Progenitor cell of endocrine pancreas (in vitro differentiated cells): ENCODE results near the gene F5. TPM values are rescaled to one million over a fixed set of nuclear protein-coding genes. Genes with fewer than 3 reads are reported as not detected.

Experiments used
- DNase-seq: peaks from one replicate; pipeline ENCODE4 v3.0.0; 2021; ENCODE audit warnings: low spot score; ENCODE audit not compliant: unreplicated experiment
- H3K27ac Mint-ChIP-seq: 2 replicates; pipeline ENCODE4 v1.8.0; 2021; ENCODE audit warnings: mild to moderate bottlenecking, moderate library complexity, mixed read lengths
- H3K27me3 Mint-ChIP-seq: 2 replicates; pipeline ENCODE4 v1.8.0; 2021; ENCODE audit warnings: mixed read lengths
- H3K36me3 Mint-ChIP-seq: 2 replicates; pipeline ENCODE4 v1.8.0; 2022; ENCODE audit warnings: mixed read lengths; ENCODE audit not compliant: insufficient read depth
- H3K4me1 Mint-ChIP-seq: 2 replicates; pipeline ENCODE4 v1.8.0; 2021; ENCODE audit warnings: low read depth, mixed read lengths
- H3K4me3 Mint-ChIP-seq: 2 replicates; pipeline ENCODE4 v1.8.0; 2021; ENCODE audit warnings: low read depth, mild to moderate bottlenecking, moderate library complexity, mixed read lengths
- H3K9me3 Mint-ChIP-seq: 2 replicates; pipeline ENCODE4 v1.8.0; 2021; ENCODE audit warnings: low read depth, mixed read lengths
- total RNA-seq: library from RNA; stranded (reverse); gene quantifications from 2 replicates; pipeline ENCODE4 v1.2.1, GENCODE V29; 2021
- TF ChIP-seq, protein P1 (sequence below): fragments of 200-600 bp; sonication (generic); IDR thresholded peaks from one replicate; pipeline ENCODE4 v1.5.0; 2021; ENCODE audit warnings: antibody characterized with exemption, mild to moderate bottlenecking; ENCODE audit not compliant: unreplicated experiment

F5 gene
- total RNA-seq, 1 donor from 2014 or later, result 2.9 TPM

GRCh38 chr1:169466259-169467230 is 119.7 kb downstream of the F5 start:
- Mint-ChIP-seq H3K4me3 (no peak overlapping the region), H3K9me3 (no peaks in the 10 kb centered on the region), H3K4me1 (no peaks in the 10 kb centered on the region), H3K27ac (peak overlapping the region; percentile 68), H3K36me3 (peaks cover 11% of the 10 kb centered on the region), H3K27me3 (no peaks in the 10 kb centered on the region)
- no peak for DNase-seq
- TF ChIP-seq, protein P1, sequence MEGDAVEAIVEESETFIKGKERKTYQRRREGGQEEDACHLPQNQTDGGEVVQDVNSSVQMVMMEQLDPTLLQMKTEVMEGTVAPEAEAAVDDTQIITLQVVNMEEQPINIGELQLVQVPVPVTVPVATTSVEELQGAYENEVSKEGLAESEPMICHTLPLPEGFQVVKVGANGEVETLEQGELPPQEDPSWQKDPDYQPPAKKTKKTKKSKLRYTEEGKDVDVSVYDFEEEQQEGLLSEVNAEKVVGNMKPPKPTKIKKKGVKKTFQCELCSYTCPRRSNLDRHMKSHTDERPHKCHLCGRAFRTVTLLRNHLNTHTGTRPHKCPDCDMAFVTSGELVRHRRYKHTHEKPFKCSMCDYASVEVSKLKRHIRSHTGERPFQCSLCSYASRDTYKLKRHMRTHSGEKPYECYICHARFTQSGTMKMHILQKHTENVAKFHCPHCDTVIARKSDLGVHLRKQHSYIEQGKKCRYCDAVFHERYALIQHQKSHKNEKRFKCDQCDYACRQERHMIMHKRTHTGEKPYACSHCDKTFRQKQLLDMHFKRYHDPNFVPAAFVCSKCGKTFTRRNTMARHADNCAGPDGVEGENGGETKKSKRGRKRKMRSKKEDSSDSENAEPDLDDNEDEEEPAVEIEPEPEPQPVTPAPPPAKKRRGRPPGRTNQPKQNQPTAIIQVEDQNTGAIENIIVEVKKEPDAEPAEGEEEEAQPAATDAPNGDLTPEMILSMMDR, result peak; percentile 51

DNA sequence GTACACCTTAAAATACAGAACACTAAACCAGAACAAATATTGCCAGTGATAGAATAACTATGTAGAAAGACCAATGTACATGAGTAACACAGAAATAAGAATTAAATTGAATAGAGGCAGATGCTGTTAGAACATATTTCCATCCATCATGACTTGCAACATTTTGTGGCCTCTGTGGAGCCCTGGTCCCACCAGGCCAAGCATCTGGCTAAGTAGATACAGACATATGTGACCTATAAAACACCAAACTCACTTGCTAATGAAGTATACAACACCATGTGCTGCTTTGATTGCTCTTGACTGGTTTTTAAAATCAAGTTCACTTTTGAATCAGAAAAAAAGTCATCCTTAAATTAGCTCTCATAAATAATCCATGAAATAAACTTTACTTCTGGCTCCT is 121.0 kb downstream of the F5 start:
- Mint-ChIP-seq H3K27me3 (no peaks in the 10 kb centered on the region), H3K36me3 (peaks cover 11% of the 10 kb centered on the region), H3K9me3 (no peaks in the 10 kb centered on the region), H3K4me3 (no peak overlapping the region), H3K4me1 (no peaks in the 10 kb centered on the region), H3K27ac (no peak overlapping the region)
- DNase-seq, result no peak
- TF ChIP-seq, protein P1, result no peak

Other genes starting within 250 kb of the F5 start
- gene NME7, start 218.7 kb downstream of the F5 start, total RNA-seq, result 32.7 and 39.4 TPM in 2 replicates
- gene BLZF1, start 218.3 kb downstream of the F5 start, total RNA-seq, result 18.6 and 20.2 TPM in 2 replicates
- 7.3 and 8.2 TPM in 2 replicates for gene CCDC181, start 159.0 kb downstream of the F5 start, total RNA-seq
- 18.1 and 19.5 TPM in 2 replicates for gene SLC19A2, start 100.5 kb downstream of the F5 start, total RNA-seq
- gene SELP, start 43.6 kb upstream of the F5 start, total RNA-seq, result not detected in 2 replicates
- 0.16 and 0.69 TPM in 2 replicates for gene SELL, start 125.1 kb upstream of the F5 start, total RNA-seq
- gene SELE, start 147.6 kb upstream of the F5 start, total RNA-seq, result not detected in 2 replicates
- 9.3 and 12.7 TPM in 2 replicates for gene METTL18, start 208.4 kb upstream of the F5 start, total RNA-seq